Measurements from ENCODE around the gene FSIP1.

GRCh38 chr15:39663704-39664250 is 118.9 kb downstream of the FSIP1 start:
- TF ChIP-seq EP300 (IDR thresholded peaks at IDR 0.05) (no peak), POLR2AphosphoS5 (IDR thresholded peaks at IDR 0.05) (no peak)
- TF ChIP-seq, protein P1, sequence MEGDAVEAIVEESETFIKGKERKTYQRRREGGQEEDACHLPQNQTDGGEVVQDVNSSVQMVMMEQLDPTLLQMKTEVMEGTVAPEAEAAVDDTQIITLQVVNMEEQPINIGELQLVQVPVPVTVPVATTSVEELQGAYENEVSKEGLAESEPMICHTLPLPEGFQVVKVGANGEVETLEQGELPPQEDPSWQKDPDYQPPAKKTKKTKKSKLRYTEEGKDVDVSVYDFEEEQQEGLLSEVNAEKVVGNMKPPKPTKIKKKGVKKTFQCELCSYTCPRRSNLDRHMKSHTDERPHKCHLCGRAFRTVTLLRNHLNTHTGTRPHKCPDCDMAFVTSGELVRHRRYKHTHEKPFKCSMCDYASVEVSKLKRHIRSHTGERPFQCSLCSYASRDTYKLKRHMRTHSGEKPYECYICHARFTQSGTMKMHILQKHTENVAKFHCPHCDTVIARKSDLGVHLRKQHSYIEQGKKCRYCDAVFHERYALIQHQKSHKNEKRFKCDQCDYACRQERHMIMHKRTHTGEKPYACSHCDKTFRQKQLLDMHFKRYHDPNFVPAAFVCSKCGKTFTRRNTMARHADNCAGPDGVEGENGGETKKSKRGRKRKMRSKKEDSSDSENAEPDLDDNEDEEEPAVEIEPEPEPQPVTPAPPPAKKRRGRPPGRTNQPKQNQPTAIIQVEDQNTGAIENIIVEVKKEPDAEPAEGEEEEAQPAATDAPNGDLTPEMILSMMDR (IDR thresholded peaks at IDR 0.05) = no peak
